ENCODE measurements around the gene AUTS2. TPM values are rescaled to one million over a fixed set of nuclear protein-coding genes. Genes with fewer than 3 reads are reported as not detected.

The AUTS2 gene
- polyA plus RNA-seq, 1 donor (not counting 4 experiments of a cell fraction or from before 2014, with no cell fraction given) = 4.7 TPM

DNA sequence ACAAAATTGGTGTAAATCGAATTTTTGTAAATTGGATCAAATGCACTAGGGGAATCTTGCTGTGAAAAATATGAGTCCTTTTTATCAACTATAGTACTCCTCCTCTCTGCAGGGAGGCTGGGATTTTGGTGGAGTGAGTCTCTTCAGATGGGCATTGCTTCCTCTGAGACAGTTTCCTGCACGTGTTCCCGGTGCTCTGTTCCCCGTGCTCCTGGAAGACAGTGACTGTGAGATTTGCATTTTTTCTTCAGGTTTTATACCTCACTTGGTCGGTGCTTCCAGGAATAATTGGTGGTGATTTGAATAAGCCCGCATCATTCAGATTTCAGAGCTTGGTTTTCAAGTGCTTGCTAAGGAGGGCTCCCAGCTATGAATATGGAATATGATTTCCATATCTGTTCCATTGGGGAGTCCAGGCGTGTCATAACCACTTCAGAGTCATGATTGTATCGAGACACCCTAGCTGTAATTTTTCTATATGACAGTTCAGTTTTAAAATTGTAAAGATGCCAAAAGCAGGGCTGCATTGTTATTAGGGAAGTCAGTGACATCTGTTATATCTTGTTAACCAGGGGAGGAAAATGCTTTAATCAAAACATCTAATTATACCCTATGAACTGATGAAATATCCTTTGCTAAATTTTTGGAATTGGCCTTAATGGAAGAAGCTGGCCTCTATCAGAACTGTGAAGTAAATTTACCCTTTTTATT lies 12.3 kb downstream of the AUTS2 start:
- DNase-seq (ENCODE audit: low read depth, low spot score) (no peak), FAIRE-seq (no peak)
- Histone ChIP-seq H3K4me2 (ENCODE audit: control insufficient read depth, extremely low read depth, insufficient read depth, low read depth, low read length) (no peak overlapping the region), H3K79me2 (ENCODE audit: control insufficient read depth, insufficient read depth, low read length) (no peaks in the 10 kb centered on the region), H3K9me1 (ENCODE audit: control insufficient read depth, extremely low read depth, insufficient read depth, low read length) (no peaks in the 10 kb centered on the region), H3K4me1 (ENCODE audit: control insufficient read depth, extremely low read depth, insufficient read depth, low read length) (no peaks in the 10 kb centered on the region), H2AFZ (ENCODE audit: control insufficient read depth, low read length) (no peak overlapping the region), H3K36me3 (ENCODE audit: control insufficient read depth in 2 of 2, extremely low read depth in 1 of 2, insufficient read depth in 2 of 2, low read length in 2 of 2) (no peaks in the 10 kb centered on the region), H3K27me3 (ENCODE audit: control insufficient read depth, extremely low read depth, insufficient read depth, low read length) (peaks cover 7% of the 10 kb centered on the region), H4K20me1 (ENCODE audit: control insufficient read depth, extremely low read depth, insufficient read depth, low read length) (no peaks in the 10 kb centered on the region), H3K4me3 (ENCODE audit: control insufficient read depth in 2 of 3, extremely low read depth in 1 of 3, insufficient read depth in 2 of 3, low read depth in 1 of 3, low read length in 3 of 3) (no peak overlapping the region), H3K9ac (ENCODE audit: control insufficient read depth, extremely low read depth, insufficient read depth, low read length) (no peak overlapping the region), H3K9me3 (ENCODE audit: control insufficient read depth, low read depth, low read length) (no peaks in the 10 kb centered on the region), H3K27ac (ENCODE audit: control insufficient read depth, insufficient read depth, low read length) (no peak overlapping the region)
- TF ChIP-seq, protein P1, sequence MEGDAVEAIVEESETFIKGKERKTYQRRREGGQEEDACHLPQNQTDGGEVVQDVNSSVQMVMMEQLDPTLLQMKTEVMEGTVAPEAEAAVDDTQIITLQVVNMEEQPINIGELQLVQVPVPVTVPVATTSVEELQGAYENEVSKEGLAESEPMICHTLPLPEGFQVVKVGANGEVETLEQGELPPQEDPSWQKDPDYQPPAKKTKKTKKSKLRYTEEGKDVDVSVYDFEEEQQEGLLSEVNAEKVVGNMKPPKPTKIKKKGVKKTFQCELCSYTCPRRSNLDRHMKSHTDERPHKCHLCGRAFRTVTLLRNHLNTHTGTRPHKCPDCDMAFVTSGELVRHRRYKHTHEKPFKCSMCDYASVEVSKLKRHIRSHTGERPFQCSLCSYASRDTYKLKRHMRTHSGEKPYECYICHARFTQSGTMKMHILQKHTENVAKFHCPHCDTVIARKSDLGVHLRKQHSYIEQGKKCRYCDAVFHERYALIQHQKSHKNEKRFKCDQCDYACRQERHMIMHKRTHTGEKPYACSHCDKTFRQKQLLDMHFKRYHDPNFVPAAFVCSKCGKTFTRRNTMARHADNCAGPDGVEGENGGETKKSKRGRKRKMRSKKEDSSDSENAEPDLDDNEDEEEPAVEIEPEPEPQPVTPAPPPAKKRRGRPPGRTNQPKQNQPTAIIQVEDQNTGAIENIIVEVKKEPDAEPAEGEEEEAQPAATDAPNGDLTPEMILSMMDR (optimal IDR thresholded peaks at IDR 0.05 in 1 of 3, IDR thresholded peaks at IDR 0.05 in 1 of 3, conservative IDR thresholded peaks at IDR 0.05 in 1 of 3; ENCODE audit: extremely low read depth in 1 of 3, insufficient read depth in 2 of 3, low read length in 3 of 3) = no peak
- no peak for TF ChIP-seq EZH2 (IDR thresholded peaks at IDR 0.05; ENCODE audit: low read length)
- dilution Hi-C loops (cut with MboI; ENCODE audit: extremely low pct_ligation_motif_present, low sequenced_read_pairs) = no loop called here

DNA sequence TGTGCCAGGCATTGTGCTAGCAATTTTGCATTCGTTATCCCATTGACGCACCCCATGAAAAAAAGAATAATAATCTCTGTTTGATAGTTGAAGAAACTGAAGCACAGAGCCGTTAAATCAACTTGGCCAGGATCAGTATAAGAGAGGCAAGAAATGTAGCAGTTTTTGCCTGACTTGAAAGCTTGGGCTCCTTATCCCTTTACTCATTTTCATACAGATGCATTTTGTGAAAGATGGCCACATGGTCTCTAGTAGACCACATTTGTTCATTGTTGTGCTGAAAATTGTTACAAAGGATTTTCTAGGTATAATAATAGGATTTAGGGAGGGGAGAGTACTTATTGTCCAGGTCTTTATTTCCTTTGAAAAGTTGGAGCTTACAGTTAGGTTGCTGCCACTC lies 14.7 kb downstream of the AUTS2 start:
- Histone ChIP-seq H4K20me1 (ENCODE audit: control insufficient read depth, extremely low read depth, insufficient read depth, low read length) (no peaks in the 10 kb centered on the region), H3K27ac (ENCODE audit: control insufficient read depth, insufficient read depth, low read length) (no peak overlapping the region), H3K4me2 (ENCODE audit: control insufficient read depth, extremely low read depth, insufficient read depth, low read depth, low read length) (no peak overlapping the region), H3K9me3 (ENCODE audit: control insufficient read depth, low read depth, low read length) (no peaks in the 10 kb centered on the region), H3K79me2 (ENCODE audit: control insufficient read depth, insufficient read depth, low read length) (no peaks in the 10 kb centered on the region), H3K4me3 (ENCODE audit: control insufficient read depth in 2 of 3, extremely low read depth in 1 of 3, insufficient read depth in 2 of 3, low read depth in 1 of 3, low read length in 3 of 3) (no peak overlapping the region), H3K36me3 (ENCODE audit: control insufficient read depth in 2 of 2, extremely low read depth in 1 of 2, insufficient read depth in 2 of 2, low read length in 2 of 2) (no peaks in the 10 kb centered on the region), H3K27me3 (ENCODE audit: control insufficient read depth, extremely low read depth, insufficient read depth, low read length) (peaks cover 2% of the 10 kb centered on the region), H2AFZ (ENCODE audit: control insufficient read depth, low read length) (no peak overlapping the region), H3K9me1 (ENCODE audit: control insufficient read depth, extremely low read depth, insufficient read depth, low read length) (no peaks in the 10 kb centered on the region), H3K4me1 (ENCODE audit: control insufficient read depth, extremely low read depth, insufficient read depth, low read length) (no peaks in the 10 kb centered on the region), H3K9ac (ENCODE audit: control insufficient read depth, extremely low read depth, insufficient read depth, low read length) (no peak overlapping the region)
- dilution Hi-C loops (cut with MboI; ENCODE audit: extremely low pct_ligation_motif_present, low sequenced_read_pairs) = no loop called here
- TF ChIP-seq EZH2 (IDR thresholded peaks at IDR 0.05; ENCODE audit: low read length) = no peak
- TF ChIP-seq, protein P1 (optimal IDR thresholded peaks at IDR 0.05 in 1 of 3, IDR thresholded peaks at IDR 0.05 in 1 of 3, conservative IDR thresholded peaks at IDR 0.05 in 1 of 3; ENCODE audit: extremely low read depth in 1 of 3, insufficient read depth in 2 of 3, low read length in 3 of 3) = no peak
- FAIRE-seq (no peak), DNase-seq (ENCODE audit: low read depth, low spot score) (no peak)
